HL-60 (cell line): ENCODE results near the gene WNT7B.
"Not testable (repeated sequence)": the region's sequence is repeated elsewhere in the genome, so short reads cannot be mapped to it uniquely, and the experiment has no call there.

ENCODE experiments used
- DNase-seq, 2 experiments: peaks; one replicate each; pipeline ENCODE4 v3.0.0-alpha.2; 2010 to 2020; ENCODE audit warnings: low read depth in 1 of 2, low spot score in 1 of 2
- H3K27ac ChIP-seq: fragments of 250-450 bp; sonication (Bioruptor Pico); replicated peaks from 2 replicates; pipeline ENCODE4 v1.5.1; 2020; ENCODE audit warnings: mild to moderate bottlenecking, moderate library complexity
- H3K27me3 ChIP-seq: fragments of 250-450 bp; sonication (Bioruptor Pico); 2 replicates; pipeline ENCODE4 v1.5.1; 2021; ENCODE audit warnings: mild to moderate bottlenecking, moderate library complexity; ENCODE audit not compliant: insufficient read depth, poor library complexity, severe bottlenecking
- H3K4me3 ChIP-seq: replicated peaks from 2 replicates; pipeline ENCODE4 v1.5.1; 2011; ENCODE audit warnings: mild to moderate bottlenecking, control low read depth, low read length; ENCODE audit not compliant: insufficient read depth
- CTCF ChIP-seq: IDR thresholded peaks from one replicate; pipeline ENCODE4 v1.5.1; 2011; ENCODE audit warnings: low read length, control low read depth, inconsistent platforms; ENCODE audit not compliant: insufficient read depth
- GABPA ChIP-seq: IDR thresholded peaks from 2 replicates; pipeline ENCODE4 v1.6.1; 2012; ENCODE audit warnings: low read depth
- POLR2AphosphoS5 ChIP-seq: IDR thresholded peaks from 2 replicates; pipeline ENCODE4 v1.6.1; 2012; ENCODE audit warnings: low read depth
- REST ChIP-seq: IDR thresholded peaks from 2 replicates; pipeline ENCODE4 v1.6.1; 2012; ENCODE audit warnings: low read depth; ENCODE audit not compliant: insufficient replicate concordance
- SPI1 ChIP-seq: IDR thresholded peaks from 2 replicates; pipeline ENCODE4 v1.6.1; 2012; ENCODE audit warnings: low read depth, mild to moderate bottlenecking, borderline replicate concordance

WNT7B gene

GRCh38 chr22:46006379-46007002 lies 29.5 kb upstream of the WNT7B start:
- Histone ChIP-seq H3K4me3 (peak overlapping the region; percentile 38), H3K27ac (peak overlapping the region; percentile 67), H3K27me3 (no peaks in the 10 kb centered on the region)
- DNase-seq, result peak; percentile 83 to 86
- TF ChIP-seq REST (no peak), POLR2AphosphoS5 (no peak), CTCF (peak; percentile 81)

- not testable (repeated sequence) for H3K4me3 ChIP-seq, H3K27me3 ChIP-seq, DNase-seq, H3K27ac ChIP-seq
These were observed 28.2 kb upstream of the WNT7B start for GRCh38 chr22:46005116-46005705.

GRCh38 chr22:46004105-46004866 lies 27.3 kb upstream of the WNT7B start:
- Histone ChIP-seq H3K27ac (no peak overlapping the region), H3K27me3 (no peaks in the 10 kb centered on the region), H3K4me3 (no peak overlapping the region)
- TF ChIP-seq GABPA (no peak), REST (no peak), SPI1 (no peak), CTCF (no peak)
- DNase-seq, result no peak

- no peak for TF ChIP-seq CTCF
- no peak for TF ChIP-seq SPI1
- TF ChIP-seq POLR2AphosphoS5, result no peak
- TF ChIP-seq GABPA, result no peak
- Histone ChIP-seq H3K4me3 (no peak overlapping the region), H3K27ac (no peak overlapping the region), H3K27me3 (no peaks in the 10 kb centered on the region)
- DNase-seq, result no peak
These were observed 26.5 kb upstream of the WNT7B start for GRCh38 chr22:46003271-46004091.
